Measurements from ENCODE around the gene SERTAD2. TPM values are rescaled to one million over a fixed set of nuclear protein-coding genes. Genes with fewer than 3 reads are reported as not detected.

The SERTAD2 gene, protein sequence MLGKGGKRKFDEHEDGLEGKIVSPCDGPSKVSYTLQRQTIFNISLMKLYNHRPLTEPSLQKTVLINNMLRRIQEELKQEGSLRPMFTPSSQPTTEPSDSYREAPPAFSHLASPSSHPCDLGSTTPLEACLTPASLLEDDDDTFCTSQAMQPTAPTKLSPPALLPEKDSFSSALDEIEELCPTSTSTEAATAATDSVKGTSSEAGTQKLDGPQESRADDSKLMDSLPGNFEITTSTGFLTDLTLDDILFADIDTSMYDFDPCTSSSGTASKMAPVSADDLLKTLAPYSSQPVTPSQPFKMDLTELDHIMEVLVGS
- 30.9 and 34.7 TPM in 2 replicates for total RNA-seq (2014; rRNA removed; shearing (Covaris generic))

- no peaks in the 10 kb centered on the region for H3K9me3 ChIP-seq (replicated peaks)
- no peaks in the 10 kb centered on the region for H3K36me3 ChIP-seq
- DNase-seq = peak; percentile 73 to 91
- no peaks in the 10 kb centered on the region for H3K27me3 ChIP-seq
- peak within 1 kb of the TSS; percentile 99 for H3K27ac ChIP-seq
- peaks cover 33% of the 10 kb centered on the region for H3K4me1 ChIP-seq
- peak within 1 kb of the TSS; percentile 95 for H3K4me3 ChIP-seq
Measured at GRCh38 chr2:64653109-64654062, at the start of gene SERTAD2. Gene SERTAD2 (minus strand): TSS chr2:64653913. CDS start chr2:64636871, 17,042 bp downstream.

GRCh38 chr2:64700133-64700809, 46.6 kb upstream of the SERTAD2 start:
- no peak overlapping the region for H3K4me3 ChIP-seq
- H3K27me3 ChIP-seq = no peaks in the 10 kb centered on the region
- H3K9me3 ChIP-seq (replicated peaks) = no peaks in the 10 kb centered on the region
- no peaks in the 10 kb centered on the region for H3K36me3 ChIP-seq
- H3K27ac ChIP-seq = no peak overlapping the region
- DNase-seq = no peak
- H3K4me1 ChIP-seq = peaks cover 31% of the 10 kb centered on the region

- H3K27ac ChIP-seq = no peak overlapping the region
- peaks cover 32% of the 10 kb centered on the region for H3K4me1 ChIP-seq
Measured at GRCh38 chr2:64699712-64700111, 46.0 kb upstream of the SERTAD2 start.

GRCh38 chr2:64698668-64699444, 45.1 kb upstream of the SERTAD2 start:
- H3K4me3 ChIP-seq = no peak overlapping the region
- peaks cover 32% of the 10 kb centered on the region for H3K4me1 ChIP-seq
- H3K9me3 ChIP-seq (replicated peaks) = no peaks in the 10 kb centered on the region
- DNase-seq = no peak
- peak overlapping the region; percentile 44 for H3K27ac ChIP-seq
- no peaks in the 10 kb centered on the region for H3K36me3 ChIP-seq
- H3K27me3 ChIP-seq = no peaks in the 10 kb centered on the region

More at GRCh38 chr2:64699712-64700111, 46.0 kb upstream of the SERTAD2 start:
- Histone ChIP-seq H3K9me3 (replicated peaks) (no peaks in the 10 kb centered on the region), H3K36me3 (no peaks in the 10 kb centered on the region), H3K4me3 (no peak overlapping the region), H3K27me3 (no peaks in the 10 kb centered on the region)
- no peak for DNase-seq

DNA sequence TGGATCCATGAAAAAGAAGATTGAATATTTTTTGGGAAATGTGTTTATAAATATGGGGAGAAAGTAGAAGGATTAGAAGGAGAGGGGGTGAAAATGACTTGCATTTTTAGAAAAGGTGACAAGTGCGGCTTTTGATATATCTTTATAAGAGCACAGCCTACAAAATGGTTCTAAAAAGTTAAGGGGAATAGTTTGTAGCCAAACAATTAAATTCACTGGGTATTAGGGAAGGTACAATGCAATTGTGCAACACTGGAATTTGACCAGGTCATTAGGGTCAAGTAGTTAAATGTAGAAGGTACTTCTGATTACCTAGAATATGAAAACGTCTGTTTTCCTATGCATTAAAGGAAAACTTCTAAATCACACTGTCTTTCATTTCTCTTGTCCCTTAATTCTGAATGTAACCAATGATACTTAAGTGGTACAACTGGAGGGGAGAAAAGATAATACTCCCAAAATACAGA, 44.5 kb upstream of the SERTAD2 start:
- peak overlapping the region; percentile 44 for H3K27ac ChIP-seq
- no peaks in the 10 kb centered on the region for H3K36me3 ChIP-seq
- H3K4me3 ChIP-seq = no peak overlapping the region
- no peaks in the 10 kb centered on the region for H3K27me3 ChIP-seq
- H3K9me3 ChIP-seq (replicated peaks) = no peaks in the 10 kb centered on the region
- H3K4me1 ChIP-seq = peaks cover 32% of the 10 kb centered on the region
- DNase-seq = no peak

DNA sequence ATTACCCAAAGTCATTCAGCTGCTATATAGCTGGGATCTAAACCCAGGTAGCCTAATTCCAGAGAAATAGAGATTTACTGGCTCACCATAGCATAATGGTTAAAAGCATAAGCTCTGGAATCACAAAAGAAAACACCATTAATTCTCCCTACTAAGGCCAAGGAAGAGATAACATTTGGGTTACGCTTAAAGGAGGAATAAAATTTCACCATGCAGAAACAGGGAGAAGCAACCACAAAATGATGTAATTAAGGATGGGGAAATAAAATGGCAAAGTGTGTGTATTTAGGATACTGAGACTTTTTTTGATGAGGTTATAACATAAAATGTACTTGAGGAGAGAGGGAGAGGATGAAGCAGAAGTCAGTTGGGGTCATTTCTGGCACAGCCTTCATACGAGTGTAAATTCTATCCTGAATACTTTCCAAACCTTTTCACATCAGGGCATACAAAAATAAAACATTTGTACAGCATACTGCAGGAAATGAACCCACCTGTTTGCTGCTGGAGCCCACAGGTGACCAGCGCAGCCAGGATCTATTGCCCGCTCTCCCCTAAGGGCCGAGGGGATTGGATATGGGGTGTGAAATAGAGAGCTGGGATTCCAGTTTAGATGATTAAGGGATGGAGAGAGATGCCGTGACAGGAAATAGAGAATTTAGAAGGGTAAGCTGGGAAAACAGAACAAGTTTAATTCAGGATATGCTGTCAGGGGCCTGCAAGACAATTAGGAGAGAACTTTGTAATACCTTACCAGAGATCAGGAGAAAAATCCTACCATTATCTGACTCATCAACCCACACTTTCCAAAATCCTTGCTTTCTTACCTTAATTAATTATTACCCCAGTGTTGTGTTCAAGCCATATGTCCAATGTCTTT, 43.8 kb upstream of the SERTAD2 start:
- H3K27me3 ChIP-seq = no peaks in the 10 kb centered on the region
- no peaks in the 10 kb centered on the region for H3K36me3 ChIP-seq
- no peak overlapping the region for H3K4me3 ChIP-seq
- H3K4me1 ChIP-seq = peaks cover 32% of the 10 kb centered on the region
- no peaks in the 10 kb centered on the region for H3K9me3 ChIP-seq (replicated peaks)
- no peak for DNase-seq
- H3K27ac ChIP-seq = peak overlapping the region; percentile 44; the same call in 1 of the 2 replicates

- Histone ChIP-seq H3K9me3 (replicated peaks) (no peaks in the 10 kb centered on the region), H3K4me1 (peaks cover 32% of the 10 kb centered on the region), H3K27ac (no peak overlapping the region), H3K4me3 (no peak overlapping the region), H3K27me3 (no peaks in the 10 kb centered on the region), H3K36me3 (no peaks in the 10 kb centered on the region)
- no peak for DNase-seq
Measured at GRCh38 chr2:64696636-64697035, 42.9 kb upstream of the SERTAD2 start.

DNA sequence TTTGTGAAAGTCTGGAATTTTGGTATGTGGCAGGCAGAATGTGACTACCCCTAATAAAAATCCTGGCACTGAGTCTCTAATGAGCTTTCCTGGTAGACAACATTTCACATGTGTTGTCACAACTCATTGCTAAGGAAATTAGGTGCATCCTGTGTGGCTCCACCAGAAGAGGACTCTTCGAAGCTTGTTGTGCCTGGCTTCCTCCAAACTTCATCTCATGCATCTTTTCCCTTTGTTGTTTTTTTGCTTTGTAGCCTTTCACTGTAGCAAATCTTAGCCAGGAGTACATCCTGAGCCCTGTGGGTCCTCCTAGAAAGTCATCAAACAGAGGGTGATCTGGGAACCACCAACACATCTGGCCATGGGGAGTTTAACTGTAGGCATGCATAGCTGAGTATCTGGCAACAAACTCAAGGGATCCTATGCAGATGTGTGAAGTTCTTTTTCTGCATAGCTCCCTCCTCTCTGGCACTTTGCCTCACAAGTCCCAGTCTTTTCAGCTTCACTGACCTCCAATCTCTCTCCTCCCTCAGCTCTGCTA, 42.1 kb upstream of the SERTAD2 start:
- no peaks in the 10 kb centered on the region for H3K27me3 ChIP-seq
- no peaks in the 10 kb centered on the region for H3K9me3 ChIP-seq (replicated peaks)
- no peak overlapping the region for H3K4me3 ChIP-seq
- no peak for DNase-seq
- H3K4me1 ChIP-seq = peaks cover 32% of the 10 kb centered on the region
- no peak overlapping the region for H3K27ac ChIP-seq
- no peaks in the 10 kb centered on the region for H3K36me3 ChIP-seq

GRCh38 chr2:64692401-64692800, 38.7 kb upstream of the SERTAD2 start:
- peaks cover 14% of the 10 kb centered on the region for H3K4me1 ChIP-seq
- H3K27ac ChIP-seq = no peak overlapping the region
- DNase-seq = no peak
- H3K36me3 ChIP-seq = no peaks in the 10 kb centered on the region
- no peaks in the 10 kb centered on the region for H3K27me3 ChIP-seq
- H3K9me3 ChIP-seq (replicated peaks) = no peaks in the 10 kb centered on the region
- no peak overlapping the region for H3K4me3 ChIP-seq

DNA sequence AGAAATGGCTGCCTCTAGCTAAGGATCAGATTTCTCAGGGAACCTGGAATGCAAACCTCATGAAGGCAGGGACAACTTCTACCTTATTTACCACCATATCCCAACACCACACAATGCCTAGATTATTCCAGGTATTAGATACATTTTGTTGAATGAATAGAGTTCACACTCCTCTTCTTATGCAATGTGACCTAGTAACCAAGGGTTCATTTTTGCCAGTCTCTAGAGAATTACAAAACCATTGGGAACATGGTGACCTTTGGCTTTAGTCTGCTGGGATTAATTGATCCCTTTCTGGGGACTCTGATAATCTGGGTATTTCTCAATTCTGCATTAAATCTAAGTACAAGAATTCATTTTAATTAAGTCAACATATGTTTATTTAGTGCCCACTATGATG, 35.2 kb upstream of the SERTAD2 start:
- no peak for DNase-seq
- Histone ChIP-seq H3K27ac (no peak overlapping the region), H3K4me1 (peaks cover 17% of the 10 kb centered on the region), H3K27me3 (no peaks in the 10 kb centered on the region), H3K36me3 (no peaks in the 10 kb centered on the region), H3K4me3 (no peak overlapping the region), H3K9me3 (replicated peaks) (no peaks in the 10 kb centered on the region)

GRCh38 chr2:64686283-64686956, 32.7 kb upstream of the SERTAD2 start:
- Histone ChIP-seq H3K27ac (no peak overlapping the region; the same call in 1 of the 2 replicates), H3K9me3 (replicated peaks) (no peaks in the 10 kb centered on the region), H3K4me1 (peaks cover 20% of the 10 kb centered on the region), H3K27me3 (no peaks in the 10 kb centered on the region), H3K4me3 (no peak overlapping the region), H3K36me3 (no peaks in the 10 kb centered on the region)
- DNase-seq = no peak

DNA sequence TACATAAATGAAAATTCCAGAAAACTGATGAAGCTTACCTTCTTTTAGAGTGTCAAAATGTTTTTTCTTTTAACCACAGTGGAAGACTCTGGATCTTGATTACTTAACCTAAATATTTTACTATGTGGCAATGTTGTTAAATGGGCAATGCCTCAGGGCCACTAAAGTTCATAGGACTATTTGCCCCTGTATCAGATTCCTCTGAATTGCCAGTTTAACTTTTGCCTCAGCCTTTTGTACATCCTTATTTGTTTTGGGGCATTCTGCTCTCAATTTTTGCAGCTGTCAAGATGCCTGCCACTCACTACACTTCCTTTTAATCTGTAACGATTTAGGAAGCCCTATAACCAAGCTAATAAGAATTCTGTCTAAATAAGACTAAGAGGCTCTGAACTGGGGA, 31.7 kb upstream of the SERTAD2 start:
- no peaks in the 10 kb centered on the region for H3K27me3 ChIP-seq
- H3K4me1 ChIP-seq = peaks cover 30% of the 10 kb centered on the region
- no peaks in the 10 kb centered on the region for H3K36me3 ChIP-seq
- H3K27ac ChIP-seq = peak overlapping the region; percentile 30; the same call in 1 of the 2 replicates
- peak in 1 of 2 experiments; percentile 56 for DNase-seq
- no peaks in the 10 kb centered on the region for H3K9me3 ChIP-seq (replicated peaks)
- H3K4me3 ChIP-seq = no peak overlapping the region

All from SJCRH30 (cell line).